A673 (cell line): Measurements from ENCODE around the gene PRMT9. TPM values are rescaled to one million over a fixed set of nuclear protein-coding genes. Genes with fewer than 3 reads are reported as not detected.

ENCODE experiments used
- BruUV-seq: library from RNA; stranded (reverse); fragments of 400-500 nt; replicated peaks from 2 replicates; lab custom pipeline; 2021; lab: Mats Ljungman, UMichigan
- CTCF ChIA-PET: fragments of 300-600 bp; sonication (Branson Sonifier 250); formaldehyde crosslinking; loops from one replicate; lab custom pipeline; 2022; ENCODE audit warnings: antibody characterized with exemption; lab: Charles Lee
- POLR2A ChIA-PET: fragments of 300-600 bp; sonication (Branson Sonifier 250); formaldehyde crosslinking; loops from one replicate; lab custom pipeline; 2022; ENCODE audit warnings: antibody characterized with exemption; ENCODE audit not compliant: low non-redundant PET; lab: Charles Lee
- DNase-seq: peaks from one replicate; pipeline ENCODE4 v3.0.0-alpha.2; 2015; ENCODE audit warnings: low spot score
- H3K27ac ChIP-seq: fragments of 200-600 bp; sonication (generic); 2 replicates; pipeline ENCODE4 v1.5.1; 2016; ENCODE audit warnings: mixed run types, low read depth, mild to moderate bottlenecking, mixed read lengths, antibody characterized with exemption, low read length; ENCODE audit not compliant: poor library complexity, severe bottlenecking
- H3K27me3 ChIP-seq: fragments of 200-600 bp; sonication (generic); replicated peaks from 2 replicates; pipeline ENCODE4 v1.6.1; 2017; ENCODE audit warnings: mixed run types, low read depth, mild to moderate bottlenecking, mixed read lengths, antibody characterized with exemption, low read length; ENCODE audit not compliant: insufficient read depth, poor library complexity
- H3K36me3 ChIP-seq: fragments of 200-600 bp; sonication (generic); 2 replicates; pipeline ENCODE4 v1.6.1; 2016; ENCODE audit warnings: mixed run types, mild to moderate bottlenecking, mixed read lengths, antibody characterized with exemption, low read length; ENCODE audit not compliant: insufficient read depth, poor library complexity, severe bottlenecking
- H3K4me1 ChIP-seq: fragments of 200-600 bp; sonication (generic); 2 replicates; pipeline ENCODE4 v1.6.1; 2017; ENCODE audit warnings: mixed run types, mild to moderate bottlenecking, mixed read lengths, antibody characterized with exemption, low read length; ENCODE audit not compliant: insufficient read depth, poor library complexity, severe bottlenecking
- H3K4me3 ChIP-seq: fragments of 200-600 bp; sonication (generic); 2 replicates; pipeline ENCODE4 v1.5.1; 2016; ENCODE audit warnings: low read depth, mixed run types, mild to moderate bottlenecking, mixed read lengths, low read length; ENCODE audit not compliant: poor library complexity, severe bottlenecking
- H3K9me3 ChIP-seq: fragments of 200-600 bp; sonication (generic); 2 replicates; pipeline ENCODE4 v1.6.1; 2016; ENCODE audit warnings: mixed run types, low read depth, mild to moderate bottlenecking, mixed read lengths, antibody characterized with exemption, low read length; ENCODE audit not compliant: poor library complexity, severe bottlenecking
- CTCF ChIP-seq: fragments of 300-800, 200-600 bp; sonication (generic); conservative IDR thresholded peaks from 2 replicates; pipeline ENCODE4 v1.5.1; 2017; ENCODE audit warnings: low read depth, mild to moderate bottlenecking, antibody characterized with exemption, low read length, moderate library complexity, mixed read lengths
- EZH2 ChIP-seq: fragments of 200-600 bp; sonication (generic); IDR thresholded peaks from 2 replicates; pipeline ENCODE4 v1.6.1; 2017; ENCODE audit warnings: borderline replicate concordance, low read depth, mild to moderate bottlenecking, mixed read lengths, antibody characterized with exemption, low read length; ENCODE audit not compliant: poor library complexity, severe bottlenecking
- intact Hi-C: fragments of 100-400 bp; cut with micrococcal nuclease; formaldehyde crosslinking; loops from one replicate; pipeline ENCODE4 v1.10.0; 2022; ENCODE audit not compliant: unreplicated experiment
- total RNA-seq: library from RNA; stranded (reverse); gene quantifications from 2 replicates; pipeline ENCODE4 v1.2.3, GENCODE V29; 2021

The PRMT9 gene
- total RNA-seq, 1 experiment from 2014 or later, result 11.2 TPM

GRCh38 chr4:147717878-147718277 lies 33.9 kb upstream of the PRMT9 start:
- no TSS peak for BruUV-seq
- CTCF ChIA-PET, result no interaction called here
- intact Hi-C loops, result no loop called here
- no peak for DNase-seq
- H3K36me3 ChIP-seq, result no peaks in the 10 kb centered on the region
- no peak overlapping the region for H3K4me3 ChIP-seq
- H3K4me1 ChIP-seq, result no peaks in the 10 kb centered on the region
- H3K9me3 ChIP-seq, result no peaks in the 10 kb centered on the region
- H3K27me3 ChIP-seq, result no peaks in the 10 kb centered on the region
- TF ChIP-seq CTCF (no peak), EZH2 (no peak)
- H3K27ac ChIP-seq, result no peak overlapping the region
- POLR2A ChIA-PET, result no interaction called here

GRCh38 chr4:147714575-147715401 lies 30.8 kb upstream of the PRMT9 start:
- DNase-seq, result no peak
- Histone ChIP-seq H3K36me3 (no peaks in the 10 kb centered on the region), H3K9me3 (no peaks in the 10 kb centered on the region), H3K27ac (no peak overlapping the region), H3K4me3 (no peak overlapping the region), H3K4me1 (no peaks in the 10 kb centered on the region), H3K27me3 (no peaks in the 10 kb centered on the region)
- no TSS peak for BruUV-seq
- CTCF ChIA-PET, result no interaction called here
- intact Hi-C loops, result no loop called here
- POLR2A ChIA-PET, result no interaction called here
- TF ChIP-seq EZH2, result no peak
- no peak for TF ChIP-seq CTCF

GRCh38 chr4:147709999-147710398 lies 26.0 kb upstream of the PRMT9 start:
- Histone ChIP-seq H3K4me1 (no peaks in the 10 kb centered on the region), H3K27ac (no peak overlapping the region), H3K27me3 (no peaks in the 10 kb centered on the region), H3K9me3 (no peaks in the 10 kb centered on the region), H3K36me3 (no peaks in the 10 kb centered on the region), H3K4me3 (no peak overlapping the region)
- DNase-seq, result no peak
- BruUV-seq, result no TSS peak
- POLR2A ChIA-PET, result no interaction called here
- CTCF ChIA-PET, result interaction anchor here (0.7 to 1.4 kb wide), 2 partner anchors 157 to 329 kb away, joined by 6 to 7 read pairs; no protein-coding TSS in a partner anchor
- no peak for TF ChIP-seq CTCF
- no peak for TF ChIP-seq EZH2
- intact Hi-C loops, result no loop called here
